Measurements from ENCODE around the gene NSMCE4A.

DNA sequence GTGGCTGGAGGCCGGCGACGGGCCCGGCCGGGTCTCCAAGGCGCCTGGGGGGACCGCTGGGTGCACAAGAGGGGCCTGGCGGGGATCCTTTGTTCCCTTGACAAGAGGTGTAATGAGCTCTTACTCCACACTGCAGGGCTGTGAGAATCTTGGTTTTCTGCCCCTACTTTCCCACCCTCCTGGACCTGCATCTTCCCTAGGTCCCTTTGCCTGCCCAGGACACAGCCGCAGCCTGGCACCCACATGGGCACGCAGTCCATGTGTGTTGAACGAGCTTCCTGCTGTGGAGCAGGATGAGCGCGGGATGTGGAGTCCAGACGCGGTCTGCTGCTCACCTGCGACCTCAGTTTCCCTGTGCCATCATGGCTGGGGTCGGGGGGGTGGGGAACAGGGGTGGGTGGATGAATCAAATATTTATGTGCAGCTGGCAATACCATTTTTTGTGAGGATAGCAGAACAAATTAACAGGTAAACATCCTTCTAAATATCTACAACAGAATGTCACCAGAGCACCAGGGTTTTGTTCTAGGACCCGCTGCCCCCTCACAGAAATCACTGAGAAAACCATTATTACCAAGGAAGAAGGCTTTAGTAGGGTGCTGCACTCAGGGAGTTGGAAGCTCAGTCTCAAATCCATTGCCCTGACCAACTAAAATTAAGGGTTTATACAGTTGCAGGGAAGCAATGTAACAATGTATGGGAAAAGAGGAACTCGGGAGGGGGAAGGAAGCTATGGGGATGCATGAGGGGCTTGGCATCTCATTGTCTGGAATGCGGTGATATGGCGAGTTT, 474 bp upstream of the NSMCE4A start:
- TF ChIP-seq, protein P1, sequence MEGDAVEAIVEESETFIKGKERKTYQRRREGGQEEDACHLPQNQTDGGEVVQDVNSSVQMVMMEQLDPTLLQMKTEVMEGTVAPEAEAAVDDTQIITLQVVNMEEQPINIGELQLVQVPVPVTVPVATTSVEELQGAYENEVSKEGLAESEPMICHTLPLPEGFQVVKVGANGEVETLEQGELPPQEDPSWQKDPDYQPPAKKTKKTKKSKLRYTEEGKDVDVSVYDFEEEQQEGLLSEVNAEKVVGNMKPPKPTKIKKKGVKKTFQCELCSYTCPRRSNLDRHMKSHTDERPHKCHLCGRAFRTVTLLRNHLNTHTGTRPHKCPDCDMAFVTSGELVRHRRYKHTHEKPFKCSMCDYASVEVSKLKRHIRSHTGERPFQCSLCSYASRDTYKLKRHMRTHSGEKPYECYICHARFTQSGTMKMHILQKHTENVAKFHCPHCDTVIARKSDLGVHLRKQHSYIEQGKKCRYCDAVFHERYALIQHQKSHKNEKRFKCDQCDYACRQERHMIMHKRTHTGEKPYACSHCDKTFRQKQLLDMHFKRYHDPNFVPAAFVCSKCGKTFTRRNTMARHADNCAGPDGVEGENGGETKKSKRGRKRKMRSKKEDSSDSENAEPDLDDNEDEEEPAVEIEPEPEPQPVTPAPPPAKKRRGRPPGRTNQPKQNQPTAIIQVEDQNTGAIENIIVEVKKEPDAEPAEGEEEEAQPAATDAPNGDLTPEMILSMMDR (IDR thresholded peaks at IDR 0.05) = peak in 4 of 7 experiments; percentile 51 to 63 (median 59)
- no peak for TF ChIP-seq POLR2A (IDR thresholded peaks at IDR 0.05)

All from body of pancreas (tissue), 4 donors.